OCI-M2 (cell line): ENCODE results near the gene COASY.
"Not testable (repeated sequence)": the region's sequence is repeated elsewhere in the genome, so short reads cannot be mapped to it uniquely, and the experiment has no call there.

Experiments used
- DNase-seq: peaks from one replicate; lab custom pipeline; 2025; ENCODE audit not compliant: unreplicated experiment; lab: John Stamatoyannopoulos, UW

COASY gene

DNA sequence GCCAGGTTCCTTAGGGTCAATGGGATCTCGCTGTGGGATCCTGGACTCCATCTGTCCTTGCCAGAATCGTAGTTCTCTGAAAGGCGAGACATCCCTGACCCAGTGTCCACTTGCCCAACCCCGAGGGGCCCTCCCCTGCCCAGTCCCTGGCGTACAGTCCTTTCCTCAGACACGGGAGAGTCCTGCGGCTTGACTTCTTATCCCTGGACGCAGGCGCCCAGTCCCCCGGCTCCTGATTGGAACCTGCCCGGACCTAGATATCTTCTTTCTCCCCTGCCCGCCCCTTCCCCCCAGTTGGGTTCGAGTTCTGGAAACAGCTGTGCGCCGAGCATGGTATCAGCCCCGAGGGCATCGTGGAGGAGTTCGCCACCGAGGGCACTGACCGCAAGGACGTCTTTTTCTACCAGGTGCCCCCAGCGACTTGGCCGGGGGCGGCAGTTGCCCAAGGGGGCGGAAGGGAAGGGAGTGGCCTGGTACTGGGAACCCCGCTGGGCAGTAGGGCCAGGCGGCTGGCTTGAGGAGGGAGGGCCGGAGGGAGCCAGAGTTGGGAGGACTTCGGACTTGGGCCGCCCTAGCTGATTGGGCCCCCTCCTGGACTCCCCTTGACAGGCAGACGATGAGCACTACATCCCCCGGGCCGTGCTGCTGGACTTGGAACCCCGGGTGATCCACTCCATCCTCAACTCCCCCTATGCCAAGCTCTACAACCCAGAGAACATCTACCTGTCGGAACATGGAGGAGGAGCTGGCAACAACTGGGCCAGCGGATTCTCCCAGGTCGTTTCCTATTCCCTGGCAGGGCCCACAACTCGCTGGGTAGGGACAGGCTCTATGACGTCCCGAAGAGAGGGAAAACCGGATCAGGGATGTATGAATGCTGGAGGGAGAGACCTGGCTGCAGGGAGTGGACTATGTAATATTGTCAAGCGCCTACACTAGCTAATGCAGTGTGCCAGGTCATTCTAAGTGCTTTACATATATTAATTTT is 48.2 kb downstream of the COASY start:
- DNase-seq = not testable (repeated sequence)

- DNase-seq = no peak
These were observed 50.1 kb downstream of the COASY start for GRCh38 chr17:42612013-42612412.

DNA sequence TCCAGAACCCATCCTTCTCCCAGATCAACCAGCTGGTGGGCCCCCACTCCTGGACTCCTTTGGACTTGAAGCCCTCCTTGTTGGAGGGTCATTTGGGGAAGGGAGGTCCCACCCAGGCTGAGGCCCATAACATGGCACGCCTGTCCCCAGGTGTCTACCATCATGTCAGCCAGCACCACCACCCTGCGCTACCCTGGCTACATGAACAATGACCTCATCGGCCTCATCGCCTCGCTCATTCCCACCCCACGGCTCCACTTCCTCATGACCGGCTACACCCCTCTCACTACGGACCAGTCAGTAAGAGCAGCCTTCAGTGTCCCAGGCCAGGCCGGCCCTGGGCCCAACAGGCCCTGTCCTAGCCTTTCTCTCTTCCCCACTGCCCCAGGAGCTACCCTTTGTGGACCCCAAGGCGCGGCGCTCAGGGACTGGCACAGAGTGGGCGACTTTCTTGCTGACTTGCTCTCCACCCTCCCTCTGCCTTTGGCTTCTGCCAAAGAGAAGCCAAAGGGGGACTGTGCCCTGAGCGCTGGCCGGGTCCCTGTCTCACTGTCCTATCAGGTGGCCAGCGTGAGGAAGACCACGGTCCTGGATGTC is 51.8 kb downstream of the COASY start:
- DNase-seq = no peak
